Stimulated activated CD8-positive, alpha-beta memory T cell treated with anti-CD3 and anti-CD28 coated beads, Interleukin-7, amount 100 ng/mL, for 24 hours (primary cell): Measurements from ENCODE around the gene IGF2BP3.

ENCODE experiments used
- DNase-seq: peaks from one replicate; pipeline ENCODE4 v3.0.0-alpha.2; 2020; ENCODE audit warnings: low read depth

Gene IGF2BP3

DNA sequence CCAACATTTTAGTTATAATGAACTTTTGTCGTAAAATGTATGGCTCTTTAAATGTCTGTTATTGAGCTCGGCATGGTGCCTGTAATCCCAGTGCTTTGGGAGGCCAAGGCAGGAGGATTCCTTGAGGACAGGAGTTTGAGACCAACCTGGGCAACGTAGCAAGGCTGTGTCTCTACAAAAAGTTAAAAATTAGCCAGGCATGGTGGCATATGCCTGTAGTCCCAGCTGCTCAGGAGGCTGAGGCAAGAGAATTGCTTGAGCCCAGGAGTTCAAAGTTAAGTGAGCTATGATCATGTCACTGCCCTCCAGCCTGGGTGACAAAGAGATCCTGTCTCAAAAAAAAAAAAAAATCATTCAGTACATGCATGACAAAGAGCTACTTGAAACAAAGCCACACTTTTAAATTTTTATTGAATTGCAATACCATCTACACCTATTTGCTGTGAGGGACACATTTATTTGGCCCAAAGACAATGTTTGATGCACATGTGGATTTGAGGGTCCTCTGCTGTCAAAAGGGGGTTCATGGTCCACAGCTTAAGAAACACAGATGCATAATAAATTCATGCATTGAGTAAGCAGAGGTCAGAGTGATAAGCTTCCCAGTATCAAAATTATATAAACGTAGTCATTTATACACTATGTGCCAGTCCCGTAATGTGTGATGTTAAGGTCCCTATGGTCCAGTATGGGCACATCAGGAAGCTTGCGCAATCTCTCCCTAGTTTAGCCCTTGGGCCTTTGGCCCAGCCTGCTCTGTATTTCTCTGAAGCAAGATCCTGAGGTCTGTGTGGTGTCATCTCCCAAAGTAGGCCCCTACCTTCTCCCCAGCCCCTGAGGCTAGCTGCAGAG is 175.5 kb downstream of the IGF2BP3 start:
- no peak for DNase-seq

GRCh38 chr7:23293500-23294073 is 176.7 kb downstream of the IGF2BP3 start:
- DNase-seq = no peak

DNA sequence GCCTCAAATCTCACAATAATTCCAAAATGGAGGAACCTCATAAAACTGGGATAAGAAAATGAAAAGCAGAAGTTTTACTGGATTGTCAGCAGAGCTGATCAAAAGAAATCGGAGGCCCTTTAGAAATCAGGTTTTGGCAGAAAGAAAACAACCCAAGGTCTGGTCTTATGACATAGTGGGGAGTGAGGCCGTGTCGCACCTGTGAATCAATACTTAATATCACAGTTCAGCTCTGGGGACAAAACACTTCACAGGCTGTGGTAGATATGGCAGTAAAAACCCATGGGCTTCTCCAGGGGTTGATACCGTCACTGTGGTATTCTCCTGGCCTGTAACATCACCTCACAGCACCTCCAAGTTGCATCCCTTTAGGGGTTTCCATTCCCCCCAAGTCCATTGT is 177.7 kb downstream of the IGF2BP3 start:
- DNase-seq = no peak

- DNase-seq = no peak
Observed at GRCh38 chr7:23291957-23292560, 178.2 kb downstream of the IGF2BP3 start.

DNA sequence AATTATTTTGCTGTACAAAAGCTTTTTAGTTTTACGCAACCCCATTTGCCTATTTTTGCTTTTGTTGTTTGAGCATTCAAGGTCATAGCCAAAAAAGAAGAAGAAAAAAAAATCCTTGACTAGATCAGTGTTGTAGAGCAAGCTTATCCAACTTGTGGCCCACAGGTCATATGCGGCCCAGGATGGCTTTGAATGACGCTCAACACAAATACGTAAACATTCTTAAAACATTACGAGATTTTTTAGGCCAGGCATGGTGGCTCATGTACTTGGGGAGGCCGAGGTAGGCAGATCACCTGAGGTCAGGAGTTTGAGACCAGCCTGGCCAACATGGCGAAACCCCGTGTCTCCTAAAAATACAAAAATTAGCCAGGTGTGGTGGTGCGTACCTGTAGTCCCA is 179.3 kb downstream of the IGF2BP3 start:
- DNase-seq = no peak

DNA sequence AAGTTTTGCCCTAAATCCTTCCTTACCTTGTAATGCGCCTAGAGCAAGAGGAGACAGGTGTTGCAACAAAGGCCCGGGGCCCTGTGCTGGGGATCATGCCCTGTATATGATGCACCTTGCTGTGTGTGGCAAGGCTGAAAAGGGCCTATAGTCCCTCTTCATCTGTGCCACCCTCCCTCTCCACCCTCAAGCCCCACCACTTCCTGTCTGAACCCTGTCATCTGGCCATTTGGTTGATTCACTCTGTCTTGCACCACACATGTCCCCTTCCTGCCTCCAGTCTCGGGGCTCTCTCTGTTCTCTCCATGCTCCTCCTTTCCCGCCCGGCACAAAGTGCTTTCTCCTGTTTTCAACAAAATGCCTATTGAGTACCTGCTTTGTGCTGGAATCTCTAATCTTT is 182.7 kb downstream of the IGF2BP3 start:
- DNase-seq = no peak

DNA sequence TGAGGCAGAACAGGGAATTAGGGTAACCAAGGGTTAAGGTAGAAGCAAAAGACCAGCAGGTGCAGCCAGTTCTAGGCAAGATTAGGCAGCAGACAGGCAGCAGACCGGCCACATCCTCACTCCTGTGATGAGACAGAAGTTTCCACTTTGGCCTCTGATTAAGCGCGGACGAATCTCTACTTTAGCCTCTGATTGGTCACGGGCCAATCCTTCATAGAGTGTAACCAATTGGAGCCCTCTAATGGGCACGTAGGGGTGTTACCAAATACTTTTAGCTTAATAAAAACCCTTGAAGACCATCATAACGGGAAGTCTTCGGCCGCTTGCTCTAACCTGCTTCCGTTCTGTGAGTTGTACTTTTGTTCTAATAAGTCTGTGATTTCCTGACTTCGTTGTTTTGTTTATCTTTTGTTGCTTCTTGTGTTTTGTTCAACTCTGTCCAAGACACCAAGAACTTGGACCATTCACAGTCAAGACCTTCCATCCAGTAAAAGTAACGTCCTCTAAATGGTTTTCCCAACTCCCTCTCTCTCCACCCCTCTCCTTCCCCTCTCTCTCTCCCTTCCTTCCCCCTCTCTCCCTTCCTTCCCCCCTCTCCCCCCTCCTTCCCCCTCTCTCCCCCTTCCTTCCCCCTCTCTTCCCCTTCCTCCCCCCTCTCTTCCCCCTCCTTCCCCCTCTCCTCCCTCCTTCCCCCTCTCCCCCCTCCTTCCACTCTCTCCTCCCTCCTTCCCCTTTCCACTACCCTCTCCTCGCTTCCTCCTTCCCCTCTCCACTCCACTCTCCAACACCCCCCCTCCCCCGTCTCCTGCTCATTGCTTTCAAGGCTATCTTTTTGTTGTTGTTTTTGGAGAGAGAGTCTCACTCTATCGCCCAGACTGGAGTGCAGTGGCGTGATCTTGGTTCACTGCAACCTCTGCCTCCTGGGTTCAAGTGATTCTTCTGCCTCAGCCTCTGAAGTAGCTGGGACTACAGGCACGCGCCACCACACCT is 184.3 kb downstream of the IGF2BP3 start:
- no peak for DNase-seq

DNA sequence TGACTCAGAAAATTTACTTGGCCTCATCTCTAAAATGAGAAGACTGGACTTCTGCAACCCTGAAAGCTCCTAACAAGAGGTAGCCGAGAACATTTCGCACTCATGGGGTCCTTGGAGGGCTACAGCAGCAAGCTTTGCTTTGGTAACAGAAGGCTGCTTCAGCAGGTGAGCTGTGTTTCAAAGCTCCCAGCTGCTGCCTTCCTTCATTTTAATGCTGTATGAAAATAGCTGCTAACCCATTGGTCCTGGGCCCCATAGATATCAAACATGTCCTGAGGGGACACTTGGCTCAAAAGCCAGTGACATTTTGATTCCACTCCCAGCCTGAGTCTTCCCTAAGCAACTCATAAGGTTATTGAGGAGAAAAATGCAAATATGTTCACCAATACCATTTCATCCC is 185.4 kb downstream of the IGF2BP3 start:
- no peak for DNase-seq

DNA sequence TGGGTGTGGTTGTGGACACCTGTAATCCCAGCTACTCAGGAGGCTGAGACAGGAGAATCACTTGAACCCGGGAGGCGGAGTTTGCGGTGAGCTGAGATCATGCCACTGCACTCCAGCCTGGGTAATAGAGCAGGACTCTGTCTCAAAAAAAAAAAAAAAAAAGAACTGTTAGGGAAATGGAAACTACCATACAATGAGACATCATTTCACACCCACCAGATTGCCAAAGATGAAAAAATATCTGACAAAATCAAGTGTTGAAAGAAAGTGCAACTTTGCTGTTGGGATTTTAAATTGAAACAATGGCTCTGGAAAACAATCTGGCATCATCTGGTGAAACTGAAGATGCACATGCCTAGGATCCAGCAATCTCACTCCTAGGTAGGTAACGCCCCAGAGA is 187.2 kb downstream of the IGF2BP3 start:
- DNase-seq = no peak

- no peak for DNase-seq
Observed at GRCh38 chr7:23279819-23280525, 190.3 kb downstream of the IGF2BP3 start.

- no peak for DNase-seq
Observed at GRCh38 chr7:23277359-23277989, 192.8 kb downstream of the IGF2BP3 start.

- no peak for DNase-seq
Observed at GRCh38 chr7:23276947-23277346, 193.3 kb downstream of the IGF2BP3 start.

DNA sequence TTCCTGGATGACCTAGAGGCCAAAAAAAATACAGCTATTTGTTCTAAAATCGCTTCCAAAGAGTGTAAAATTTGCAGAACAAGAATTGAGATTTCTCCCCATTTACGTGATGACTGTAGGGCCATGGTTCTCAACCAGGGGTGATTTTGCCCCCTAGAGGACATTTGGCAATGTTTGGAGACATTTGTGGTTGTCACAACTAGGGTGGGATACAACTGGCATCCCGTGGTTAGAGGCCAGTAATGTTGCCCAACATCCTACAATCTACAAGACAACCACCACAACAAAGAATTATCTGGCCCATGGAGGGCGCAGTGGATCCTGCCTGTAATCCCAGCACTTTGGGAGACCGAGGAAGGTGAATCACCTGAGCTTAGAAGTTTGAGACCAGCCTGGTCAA is 193.9 kb downstream of the IGF2BP3 start:
- DNase-seq = no peak

DNA sequence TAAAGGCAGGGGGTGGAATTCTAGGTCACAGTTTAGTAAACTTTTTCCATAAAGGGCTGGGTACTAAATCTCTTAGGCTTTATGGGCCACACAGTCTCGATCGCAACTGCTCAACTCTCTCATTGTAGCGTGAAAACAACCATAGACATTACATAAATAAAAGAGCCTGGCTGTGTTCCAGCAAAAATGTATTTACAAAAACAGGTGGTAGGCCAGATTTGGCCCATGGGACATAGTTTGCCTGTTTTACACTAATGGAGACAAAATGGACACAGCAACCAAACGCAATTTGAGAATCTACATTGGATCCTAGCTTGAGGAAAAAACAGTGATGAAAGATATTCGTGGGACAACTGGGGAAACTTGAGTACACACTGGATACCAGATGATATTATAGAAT is 194.4 kb downstream of the IGF2BP3 start:
- DNase-seq = no peak

DNA sequence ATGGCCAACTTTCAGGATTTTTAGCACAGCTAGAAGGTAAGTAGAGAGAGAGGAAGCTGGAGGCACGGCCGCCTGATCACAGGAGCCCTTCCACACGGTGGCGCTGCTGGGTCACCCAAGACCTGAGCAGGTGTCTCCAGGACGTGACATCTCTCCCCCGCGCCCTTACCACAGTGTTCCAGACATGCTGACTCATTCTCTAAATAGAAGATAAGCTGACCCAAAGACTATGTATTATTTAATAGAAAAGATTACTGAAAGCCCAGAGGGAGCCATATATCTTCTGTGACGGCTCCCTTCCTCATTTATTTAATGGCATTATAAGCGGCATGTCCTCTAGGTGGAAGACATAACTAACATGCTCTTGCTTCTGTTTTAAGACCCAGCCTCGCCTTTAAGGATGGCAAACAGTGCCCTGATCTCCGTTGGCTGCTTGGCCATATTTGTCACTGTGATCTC is 197.1 kb downstream of the IGF2BP3 start:
- DNase-seq = peak; percentile 83

- DNase-seq = no peak
Observed at GRCh38 chr7:23272275-23272674, 198.0 kb downstream of the IGF2BP3 start.

DNA sequence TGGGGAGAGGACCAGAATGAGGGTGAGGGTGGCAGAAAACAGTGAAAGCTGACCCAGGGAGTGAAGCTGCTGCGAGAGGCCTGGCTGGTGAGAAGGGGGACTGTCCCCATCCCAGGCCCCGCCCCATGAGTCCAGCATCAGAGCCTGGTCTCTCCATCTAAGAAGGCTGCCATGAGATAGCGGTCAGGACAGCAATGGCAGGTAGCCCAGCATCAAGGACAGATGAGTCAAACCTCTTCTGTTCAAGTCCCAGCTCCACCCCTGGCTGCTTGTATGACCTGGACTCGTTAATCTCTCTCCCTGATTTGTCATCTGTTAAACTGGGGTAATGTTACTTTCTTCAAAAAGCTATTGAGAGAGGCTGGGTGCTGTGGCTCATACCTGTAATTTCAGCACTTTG is 201.5 kb downstream of the IGF2BP3 start:
- DNase-seq = no peak

- DNase-seq = no peak
Observed at GRCh38 chr7:23268167-23268566, 202.1 kb downstream of the IGF2BP3 start.

GRCh38 chr7:23267357-23267756 is 202.9 kb downstream of the IGF2BP3 start:
- no peak for DNase-seq

DNA sequence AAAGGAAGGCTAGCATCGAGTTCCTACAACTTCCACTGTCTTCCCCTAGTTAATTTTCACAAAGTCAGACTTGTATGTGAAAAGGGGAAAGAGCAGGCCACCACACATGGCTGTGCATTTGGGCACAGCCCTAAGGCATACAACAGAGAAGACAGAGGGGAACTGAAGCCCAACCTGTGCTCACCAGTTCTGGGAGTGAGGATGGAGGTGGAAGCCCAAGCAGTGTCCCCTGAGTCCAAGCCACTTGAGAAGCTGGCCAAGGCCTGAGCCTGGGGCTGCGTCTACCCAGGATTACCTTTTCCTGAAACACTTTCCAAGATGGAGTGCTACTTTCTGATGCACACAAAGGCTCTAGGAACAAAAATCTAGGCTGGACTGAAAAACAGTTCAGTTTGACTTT is 203.4 kb downstream of the IGF2BP3 start:
- no peak for DNase-seq

DNA sequence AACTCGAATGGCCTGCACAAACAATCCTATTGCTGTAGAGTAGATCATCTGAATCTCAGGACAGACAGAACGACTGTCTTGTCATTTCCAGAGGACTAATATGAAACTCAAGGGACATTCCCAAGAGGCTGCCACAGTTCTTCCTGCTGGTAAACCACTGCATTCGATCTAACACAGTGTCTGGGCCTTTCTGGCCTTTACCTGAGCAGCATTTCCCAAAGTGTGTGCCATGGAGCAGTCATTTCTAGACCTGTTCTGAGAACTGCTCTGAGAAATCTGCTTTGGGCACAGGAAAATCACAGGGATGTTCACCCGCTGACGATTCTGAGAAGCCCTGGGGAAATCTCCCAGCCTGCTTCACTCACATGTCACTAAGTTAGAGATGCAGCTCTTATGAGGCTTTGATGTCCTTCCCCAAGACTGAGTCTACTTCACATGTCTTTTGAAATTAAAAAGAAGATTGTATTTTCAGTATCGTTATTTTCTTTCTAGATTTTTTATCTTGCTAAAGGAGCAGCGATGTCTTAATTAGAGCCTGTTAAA is 205.3 kb downstream of the IGF2BP3 start:
- DNase-seq = no peak
